GM04504 (cell line): Measurements from ENCODE around the gene FAM24A.
"Not testable (repeated sequence)": the region's sequence is repeated elsewhere in the genome, so short reads cannot be mapped to it uniquely, and the experiment has no call there.

Source experiments
- DNase-seq: peaks from one replicate; pipeline ENCODE4 v3.0.0-alpha.2; 2012; ENCODE audit warnings: low read depth

The FAM24A gene, protein sequence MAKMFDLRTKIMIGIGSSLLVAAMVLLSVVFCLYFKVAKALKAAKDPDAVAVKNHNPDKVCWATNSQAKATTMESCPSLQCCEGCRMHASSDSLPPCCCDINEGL

DNA sequence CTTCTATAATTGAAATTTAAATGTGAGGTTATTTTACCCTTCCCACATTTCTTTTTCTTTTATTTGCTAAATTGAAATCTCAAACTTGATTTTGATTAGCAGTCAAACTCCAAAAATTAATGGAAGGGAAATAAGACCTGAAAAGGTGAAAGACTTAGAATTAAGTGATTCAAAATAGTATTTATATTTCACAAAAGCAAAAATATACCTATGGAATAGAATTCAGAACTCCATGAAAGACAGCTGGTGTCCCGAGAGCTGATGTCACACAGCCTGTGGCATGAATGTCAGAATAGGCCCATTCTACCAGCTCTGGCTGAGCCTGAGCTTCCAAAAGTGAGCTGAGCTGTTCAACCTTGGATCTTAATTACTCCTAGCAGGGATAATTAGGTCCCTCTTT, at the start of gene FAM24A:
Gene FAM24A, plus strand, starts transcription at position 301 of the 400 bp plus-strand sequence. CDS start 1,025 bp downstream, outside the sequence.
- DNase-seq: no peak

DNA sequence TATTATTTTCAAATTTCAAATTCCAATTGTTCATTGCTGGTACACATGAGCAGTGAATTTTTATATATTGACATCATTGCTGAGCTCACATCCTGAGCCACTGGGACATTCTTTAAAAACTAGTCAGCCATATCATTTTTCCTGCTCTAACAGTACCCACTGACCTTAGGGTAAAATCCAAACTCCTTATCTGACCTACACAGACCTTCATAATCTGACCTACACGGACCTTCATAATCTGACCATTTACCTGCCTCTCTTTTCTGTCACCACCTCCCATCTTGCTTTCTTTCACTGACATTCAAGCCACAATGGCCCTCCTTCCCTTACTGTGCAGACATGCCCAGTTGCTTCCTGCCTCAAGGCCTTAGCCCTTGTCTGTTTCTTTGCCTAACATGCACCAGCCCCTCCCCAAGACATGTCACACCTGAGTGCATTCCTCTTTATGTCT, 48.7 kb upstream of the FAM24A start:
- DNase-seq: no peak

DNA sequence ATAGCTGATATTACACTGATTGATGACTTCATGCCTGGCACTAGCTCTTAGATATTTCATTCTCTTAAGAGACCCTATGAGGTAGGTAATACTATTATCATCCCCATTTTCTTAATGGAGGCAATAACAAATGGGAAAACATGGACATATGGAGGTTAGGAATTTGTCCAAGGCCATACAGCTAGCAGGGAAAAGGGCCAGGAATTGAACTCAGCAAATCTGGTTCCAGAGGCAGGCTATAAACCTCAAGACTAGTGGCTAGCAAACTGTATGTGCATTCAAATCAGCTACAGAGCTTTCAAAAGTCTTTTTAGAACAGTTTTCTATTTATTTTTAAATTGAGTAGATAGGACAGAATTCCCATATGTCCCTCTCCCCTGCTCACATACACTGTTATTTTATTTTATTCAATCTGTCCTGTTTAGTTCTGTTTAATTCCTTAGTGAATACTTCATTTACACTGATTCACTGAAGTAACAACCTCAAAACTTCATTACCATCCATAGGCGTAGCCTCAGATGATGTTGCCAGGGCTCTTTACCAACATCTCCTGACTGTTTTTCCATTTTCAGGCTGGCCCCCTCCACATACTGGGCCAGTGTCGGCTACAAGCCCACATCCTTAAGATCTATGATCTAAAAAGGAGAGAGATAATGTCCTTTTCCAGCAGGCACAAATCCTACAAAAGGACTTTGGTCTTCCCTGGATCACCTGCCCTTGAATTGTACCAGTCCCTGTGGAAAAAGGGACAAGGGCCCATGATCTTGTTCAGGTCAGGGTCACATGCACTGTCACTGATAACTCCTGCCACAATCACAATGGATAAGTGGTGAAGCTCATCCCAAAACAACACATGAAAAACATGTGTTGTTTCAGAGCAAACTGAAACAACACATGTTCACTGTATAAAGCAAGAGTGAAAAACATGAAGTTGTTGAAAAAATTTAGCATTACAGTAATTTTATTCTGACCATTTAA, 46.9 kb upstream of the FAM24A start:
- no peak for DNase-seq

DNA sequence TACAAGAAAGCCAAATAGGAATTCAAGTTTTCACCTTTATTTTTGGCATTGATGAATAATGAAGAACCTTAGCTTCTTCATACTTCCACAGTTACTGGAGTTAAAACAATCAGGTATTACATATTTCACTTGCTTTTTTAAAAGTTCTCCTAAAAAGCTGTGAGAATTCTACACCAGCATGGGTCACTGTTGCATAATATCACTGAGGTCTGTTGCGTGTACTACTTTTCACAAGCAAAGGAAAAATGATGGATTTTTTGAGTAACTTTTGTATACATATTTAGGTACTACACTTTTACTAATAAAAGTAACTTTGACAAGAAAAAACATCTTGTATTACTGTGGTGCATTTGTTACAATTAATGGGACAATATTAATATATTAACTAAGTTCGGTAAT, 46.2 kb upstream of the FAM24A start:
- no peak for DNase-seq

DNA sequence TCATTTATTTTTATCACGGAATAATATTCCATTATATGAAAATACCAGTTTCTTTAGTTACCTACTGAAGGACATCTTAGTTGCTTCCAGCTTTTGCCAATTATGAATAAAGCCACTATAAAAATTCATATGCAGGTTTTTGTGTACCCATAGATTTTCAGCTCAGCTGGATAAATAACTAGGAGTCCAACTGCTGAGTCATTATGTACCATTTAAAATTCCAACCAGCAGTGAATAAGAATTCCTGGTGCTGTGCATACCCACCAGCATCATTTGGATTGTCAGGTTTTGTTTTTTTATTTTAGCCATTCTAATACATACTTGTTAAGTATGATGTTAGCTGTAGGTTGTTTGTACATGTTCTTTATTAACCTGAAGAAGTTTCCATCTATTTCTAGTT, 45.5 kb upstream of the FAM24A start:
- no peak for DNase-seq

DNA sequence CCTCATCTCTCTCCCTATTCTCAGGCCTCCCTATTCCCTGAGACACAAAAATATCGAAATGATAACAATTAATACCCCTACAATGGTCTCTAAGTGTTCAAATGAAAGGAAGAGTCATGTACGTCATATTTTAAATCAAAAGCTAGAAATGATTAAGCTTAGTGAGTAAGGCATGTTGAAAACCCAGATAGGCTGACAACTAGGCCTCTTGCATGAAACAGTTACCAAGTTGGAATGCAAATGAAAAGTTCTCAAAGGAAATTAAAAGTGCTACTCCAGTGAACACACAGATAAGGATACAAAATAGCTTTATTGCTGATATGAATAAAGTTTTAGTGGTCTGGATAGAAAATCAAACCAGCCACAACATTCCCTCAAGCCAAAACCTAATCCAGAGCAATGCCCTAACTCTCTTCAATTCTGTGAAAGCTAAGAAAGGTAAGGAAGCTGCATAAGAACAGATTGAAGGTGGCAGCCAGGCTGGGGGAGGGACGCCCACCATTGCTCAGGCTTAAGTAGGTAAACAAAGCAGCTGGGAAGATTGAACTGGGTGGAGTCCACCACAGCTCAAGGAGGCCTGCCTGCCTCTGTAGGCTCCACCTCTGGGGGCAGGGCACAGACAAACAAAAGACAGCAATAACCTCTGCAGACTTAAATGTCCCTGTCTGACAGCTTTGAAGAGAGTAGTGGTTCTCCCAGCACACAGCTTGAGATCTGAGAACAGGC, 43.5 kb upstream of the FAM24A start:
- DNase-seq: not testable (repeated sequence)

DNA sequence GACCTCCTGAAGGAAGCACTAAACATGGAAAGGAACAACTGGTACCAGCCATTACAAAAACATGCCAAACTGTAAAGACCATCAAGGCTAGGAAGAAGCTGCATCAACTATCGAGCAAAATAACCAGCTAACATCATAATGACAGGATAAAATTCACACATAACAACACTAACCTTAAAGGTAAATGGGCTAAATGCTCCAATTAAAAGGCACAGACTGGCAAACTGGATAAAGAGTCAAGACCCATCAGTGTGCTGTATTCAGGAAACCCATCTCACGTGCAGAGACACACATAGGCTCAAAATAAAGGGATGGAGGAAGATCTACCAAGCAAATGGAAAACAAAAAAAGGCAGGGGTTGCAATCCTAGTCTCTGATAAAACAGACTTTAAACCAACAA, 41.6 kb upstream of the FAM24A start:
- not testable (repeated sequence) for DNase-seq

DNA sequence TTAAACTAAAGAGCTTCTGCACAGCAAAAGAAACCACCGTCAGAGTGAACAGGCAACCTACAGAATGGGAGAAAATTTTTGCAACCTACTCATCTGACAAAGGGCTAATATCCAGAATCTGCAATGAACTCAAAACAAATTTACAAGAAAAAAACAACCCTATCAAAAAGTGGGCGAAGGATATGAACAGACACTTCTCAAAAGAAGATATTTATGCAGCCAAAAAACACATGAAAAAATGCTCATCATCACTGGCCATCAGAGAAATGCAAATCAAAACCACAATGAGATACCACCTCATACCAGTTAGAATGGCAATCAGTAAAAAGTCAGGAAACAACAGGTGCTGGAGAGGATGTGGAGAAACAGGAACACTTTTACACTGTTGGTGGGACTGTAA, 38.5 kb upstream of the FAM24A start:
- DNase-seq: not testable (repeated sequence)

DNA sequence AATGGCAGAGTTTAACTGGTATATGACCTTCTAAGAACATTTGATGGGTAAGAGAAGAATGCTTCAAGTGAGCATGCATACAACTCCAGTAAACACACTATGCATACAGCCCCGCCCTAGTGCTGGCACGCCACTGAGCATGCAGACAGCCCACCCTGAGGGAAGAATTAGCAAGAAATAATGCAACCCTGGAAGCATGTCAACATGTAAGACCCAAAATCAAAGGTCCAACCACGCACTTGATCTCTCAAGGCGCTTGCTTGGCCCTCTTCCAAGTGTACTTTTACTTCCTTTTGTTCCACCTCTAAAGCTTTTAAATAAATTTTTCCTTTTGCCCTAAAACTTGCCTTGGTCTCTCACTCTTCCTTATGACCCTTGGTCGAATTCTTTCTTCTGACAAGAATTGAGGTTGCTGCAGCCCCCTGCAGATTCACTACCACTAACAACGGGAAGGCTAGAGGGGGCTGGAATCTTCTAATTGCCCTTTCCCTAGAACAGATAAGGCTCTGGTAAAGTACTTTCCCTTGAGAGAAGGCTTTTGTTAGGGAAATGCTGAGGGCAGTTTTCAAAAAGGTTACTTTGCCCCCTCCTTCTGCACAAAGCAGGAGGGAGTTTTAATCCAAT, 34.5 kb upstream of the FAM24A start:
- no peak for DNase-seq

DNA sequence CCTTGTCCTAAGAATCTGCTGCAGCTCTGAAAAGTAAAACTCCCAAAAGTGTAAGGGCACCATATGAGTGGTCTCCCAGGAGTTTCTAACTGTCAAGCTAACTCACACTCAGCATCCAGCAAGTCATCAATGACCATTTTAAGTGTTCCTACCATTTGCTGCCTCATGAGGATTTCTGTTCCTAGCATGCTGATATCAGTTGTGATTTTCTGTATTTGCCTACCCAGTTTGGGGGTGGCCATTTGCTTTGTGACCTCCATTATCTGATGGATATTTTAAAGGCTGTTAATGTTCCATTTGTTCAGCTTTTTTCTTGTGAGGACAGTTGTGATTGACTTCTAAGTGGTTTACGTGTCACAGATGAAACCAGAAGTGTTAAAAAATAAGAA, 33.9 kb upstream of the FAM24A start:
- no peak for DNase-seq

DNA sequence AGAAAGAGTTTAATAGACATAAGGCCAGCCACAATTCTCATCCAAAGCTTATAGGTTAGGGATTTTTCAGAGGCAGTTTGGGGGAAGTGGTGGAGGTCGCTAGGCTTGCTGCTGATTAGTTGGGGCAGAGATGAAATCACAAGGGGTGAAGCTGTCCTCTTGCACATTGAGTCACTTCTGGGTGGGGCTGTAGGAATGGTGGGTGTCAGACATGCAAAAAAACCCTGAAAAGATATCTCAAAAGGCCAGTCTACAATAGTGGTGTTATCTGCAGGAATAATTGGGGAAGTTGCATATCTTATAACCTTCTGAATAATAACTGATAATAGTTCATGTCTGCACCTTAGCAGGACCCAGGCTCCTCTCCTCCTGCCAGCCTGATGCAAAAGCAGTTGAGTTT, 33.1 kb upstream of the FAM24A start:
- no peak for DNase-seq

DNA sequence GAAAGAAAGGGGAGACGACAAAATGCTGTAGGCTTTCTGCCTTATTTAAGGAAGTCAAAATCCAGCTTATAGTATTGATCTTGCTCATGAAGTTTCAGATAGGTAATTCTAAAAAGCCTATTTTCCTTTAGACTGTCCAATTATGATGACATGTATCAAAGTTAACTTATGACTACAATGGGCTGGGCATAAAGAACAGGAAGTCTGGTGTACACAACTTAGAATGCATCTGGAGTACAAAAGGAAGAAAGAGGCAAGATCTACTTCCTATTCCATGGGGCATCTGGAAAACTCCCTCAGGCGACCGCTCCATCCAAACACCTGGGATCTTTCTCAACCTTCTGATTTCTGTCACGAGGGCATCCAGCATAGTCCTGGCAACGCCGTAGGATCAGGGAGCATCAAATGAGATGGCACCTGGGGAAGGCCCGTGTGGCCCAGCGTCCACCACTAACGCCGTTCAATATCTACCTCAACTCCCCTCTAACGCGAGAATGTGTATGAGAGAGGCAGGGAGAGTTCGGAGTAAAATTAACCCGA, 31.5 kb upstream of the FAM24A start:
- DNase-seq: no peak

DNA sequence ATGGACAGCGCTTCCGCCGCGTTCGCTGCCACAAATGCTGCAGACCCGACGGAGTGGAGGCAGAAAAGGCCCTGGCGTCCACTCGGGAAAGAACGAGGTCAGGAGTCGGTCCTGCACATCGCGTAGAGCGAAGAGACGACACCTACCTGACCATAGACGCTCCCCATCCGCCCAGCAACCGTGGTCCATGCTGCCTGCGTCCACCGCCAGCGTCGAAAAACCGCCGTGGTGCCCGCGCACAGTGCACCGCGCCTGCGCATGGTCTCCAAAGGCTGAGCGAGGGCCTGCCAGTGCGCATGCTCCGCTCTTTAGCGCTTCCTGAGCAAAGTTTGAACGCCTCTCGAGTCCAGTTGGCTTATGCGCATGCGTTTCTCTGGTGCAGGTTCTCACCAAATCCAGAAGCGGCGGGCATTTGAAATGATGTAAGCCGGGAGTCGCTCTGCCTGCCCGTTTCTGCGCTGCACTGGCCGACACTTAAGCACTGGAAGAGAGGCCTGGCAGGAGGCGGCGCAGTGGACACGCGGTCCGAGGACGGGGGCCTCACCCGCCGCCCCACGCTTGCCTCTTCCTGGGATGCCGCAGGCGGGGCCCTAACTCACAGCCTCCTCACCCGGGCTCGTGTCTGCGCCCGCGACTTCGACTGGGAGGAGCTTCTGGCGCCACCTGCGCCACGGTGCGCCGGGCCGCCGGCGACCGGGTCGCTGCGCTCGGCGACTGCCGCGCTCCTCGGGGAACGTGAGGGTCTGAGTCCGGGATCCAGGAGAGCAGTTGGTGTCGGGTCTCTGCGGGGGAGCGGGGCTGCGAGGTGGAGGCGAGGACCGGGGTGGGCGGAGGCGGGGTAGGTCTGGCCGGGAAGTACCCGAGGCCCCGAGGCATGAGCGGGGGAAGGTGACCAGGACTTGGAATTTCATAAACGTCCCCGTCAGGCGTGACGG, 30.8 kb upstream of the FAM24A start, which contains the start of gene FAM24B:
Gene FAM24B, minus strand, starts transcription at position 243 of the 935 bp plus-strand sequence. CDS start 29,066 bp downstream, outside the sequence.
- peak; percentile 97 for DNase-seq

DNA sequence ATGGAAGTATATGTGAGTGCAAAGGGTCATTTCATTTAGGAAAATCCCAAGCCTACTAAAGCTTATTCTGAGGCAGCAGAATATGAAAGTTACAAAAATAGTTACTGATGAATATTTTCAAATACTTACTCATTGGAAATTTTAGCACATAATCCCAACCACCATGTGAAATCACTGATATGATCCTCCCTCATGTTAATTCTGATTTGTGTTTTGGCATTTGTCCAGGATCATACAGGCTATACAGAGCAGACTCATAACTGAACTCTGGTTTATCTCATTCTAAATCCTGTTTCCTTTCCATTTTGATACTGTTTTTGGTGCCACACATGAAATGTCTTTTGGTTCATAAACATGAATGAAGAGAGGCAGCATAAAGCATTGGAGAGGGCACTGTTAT, 27.6 kb upstream of the FAM24A start:
- DNase-seq: no peak

DNA sequence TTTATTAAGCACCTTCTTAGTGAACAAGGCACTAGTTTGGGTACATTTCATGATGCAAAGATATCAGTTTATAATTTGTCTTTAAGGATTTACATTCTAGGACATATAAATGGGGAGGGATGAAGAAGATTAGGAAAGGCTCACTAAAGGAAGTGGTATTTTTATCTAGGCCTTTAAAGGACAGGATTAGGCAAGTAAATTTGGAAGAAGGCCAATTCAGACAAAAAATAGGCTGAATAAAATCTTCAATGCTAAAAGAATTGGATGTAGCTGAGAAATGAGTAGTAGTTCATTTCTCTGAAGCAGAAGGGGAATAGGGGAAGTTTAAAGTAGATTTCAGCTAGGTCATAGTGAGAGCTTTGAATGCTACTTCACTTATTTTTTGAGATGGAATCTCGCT, 26.2 kb upstream of the FAM24A start:
- DNase-seq: no peak

DNA sequence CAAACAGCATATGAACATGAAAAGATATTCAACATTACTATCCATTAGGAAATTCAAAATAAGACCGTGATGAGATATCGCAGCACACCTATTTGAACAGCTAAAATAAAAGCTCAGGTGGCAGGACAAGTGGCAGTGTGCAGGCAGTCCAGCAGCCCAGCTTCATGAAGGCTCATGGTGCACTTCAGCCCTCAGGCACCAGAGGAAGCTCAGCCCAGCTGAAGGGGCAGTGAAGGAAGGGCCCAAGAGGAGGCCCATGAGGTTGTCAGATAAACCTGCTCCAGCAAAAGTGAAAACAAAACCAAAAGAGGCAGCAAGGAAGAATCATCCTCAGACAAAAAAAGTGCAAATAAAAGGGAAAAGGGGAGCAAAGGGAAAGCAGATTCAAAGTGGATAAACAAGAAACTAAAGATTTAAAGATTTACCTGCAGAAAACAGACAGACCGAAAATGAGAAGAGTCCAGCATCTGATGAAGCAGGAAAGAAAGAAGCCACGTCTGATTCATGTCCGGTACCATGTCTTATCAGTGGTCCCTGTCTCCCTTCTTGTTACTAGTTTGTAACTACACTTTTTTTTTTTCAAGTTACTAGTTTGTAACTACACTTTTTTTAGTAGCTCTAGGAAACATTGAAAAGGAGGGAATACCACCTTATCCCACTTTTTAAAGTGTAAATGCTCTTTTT, 16.0 kb upstream of the FAM24A start:
- DNase-seq: no peak

DNA sequence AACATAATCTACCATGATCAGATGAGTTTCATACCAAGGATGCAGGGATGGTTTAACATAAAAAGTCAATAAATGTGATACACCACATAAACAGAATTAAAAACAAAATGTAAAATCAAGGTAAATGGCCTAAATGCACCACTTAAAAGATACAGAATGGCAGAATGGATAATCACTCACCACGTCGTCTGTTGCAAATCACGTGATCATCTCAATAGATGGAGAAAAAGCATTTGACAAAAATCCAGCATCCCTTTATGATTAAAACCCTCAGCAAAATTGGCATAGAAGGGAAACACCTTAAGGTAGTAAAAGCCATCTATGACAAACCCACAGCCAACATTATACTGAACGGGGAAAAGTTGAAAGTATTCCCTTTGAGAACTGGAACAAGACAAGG, 6.5 kb upstream of the FAM24A start:
- DNase-seq: not testable (repeated sequence)

DNA sequence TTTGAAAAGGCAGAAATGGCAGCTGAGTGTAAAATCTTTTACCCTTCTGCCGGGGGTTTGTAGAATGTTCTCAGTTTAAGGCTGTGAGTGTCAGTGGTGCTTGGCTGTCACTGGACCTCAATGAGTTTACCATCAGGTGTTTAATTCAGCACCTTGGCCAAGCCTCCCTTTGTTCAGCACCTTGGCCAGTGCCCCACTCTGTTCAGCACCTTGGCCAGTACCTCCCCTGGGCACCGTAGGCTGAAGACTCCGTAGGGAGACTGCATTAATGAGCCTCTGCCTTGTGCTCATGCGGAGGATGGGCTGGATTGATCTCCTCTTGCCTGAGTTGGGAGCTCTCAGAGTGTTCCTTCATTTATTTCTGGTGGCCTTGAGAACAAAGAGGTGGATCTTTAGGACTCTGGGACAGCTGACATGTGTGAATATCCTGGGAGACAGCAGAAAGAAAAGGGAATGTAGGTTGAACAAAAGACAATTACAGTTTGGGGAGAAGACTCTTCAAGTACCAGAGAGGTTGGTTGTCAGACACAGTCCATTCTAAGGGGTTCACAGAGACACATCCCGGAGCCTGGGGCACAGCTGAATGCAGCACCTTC, 1.6 kb downstream of the FAM24A start:
- peak; percentile 12 for DNase-seq

DNA sequence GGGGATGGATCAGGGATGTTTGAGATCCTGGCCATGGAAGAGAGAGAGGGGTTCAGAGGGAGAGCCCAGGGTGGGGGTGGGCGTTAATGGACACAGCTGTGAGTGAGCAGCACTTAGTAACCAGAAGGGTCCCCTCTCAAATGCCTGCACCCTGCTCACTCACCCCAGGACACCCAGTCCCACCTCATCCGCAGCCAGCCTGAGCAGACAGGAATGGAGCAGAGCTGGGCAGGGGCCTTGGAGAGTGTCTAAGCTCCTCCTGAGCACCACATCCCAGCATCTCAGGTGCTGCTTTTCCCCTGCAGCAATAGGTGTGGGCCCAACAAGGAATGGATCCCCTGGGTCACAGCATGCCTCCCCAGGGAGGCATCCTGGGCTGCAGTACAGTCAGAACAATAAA, 5.3 kb downstream of the FAM24A start:
- DNase-seq: no peak

DNA sequence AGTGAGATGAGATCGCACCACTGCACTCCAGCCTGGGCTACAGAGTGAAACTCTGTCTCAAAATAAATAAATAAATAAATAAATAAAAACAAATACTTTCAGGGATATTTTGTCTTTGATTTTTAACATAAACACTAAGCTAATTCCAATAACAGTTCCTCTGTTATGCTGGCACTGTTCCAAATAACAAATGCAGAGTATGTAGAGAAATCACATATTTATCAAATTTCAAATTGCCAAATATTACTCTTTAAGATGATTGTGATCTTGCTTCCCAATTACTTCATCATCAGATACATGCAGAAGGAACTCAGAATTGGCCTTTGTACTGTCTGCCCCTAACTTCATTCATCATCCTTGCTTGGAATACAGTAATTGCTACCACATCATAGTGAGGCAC, 19.7 kb downstream of the FAM24A start:
- DNase-seq: no peak
